GM12891 (cell line): ENCODE results near the gene MIX23.

ENCODE experiments used
- DNase-seq: peaks from one replicate; pipeline ENCODE4 v3.0.0; 2011; ENCODE audit warnings: low spot score; ENCODE audit not compliant: insufficient read length
- FAIRE-seq: peaks from 2 replicates; lab custom pipeline; 2011; peaks lifted over from hg19 to GRCh38; lab: Jason Lieb, UNC
- PAX5 ChIP-seq: IDR thresholded peaks from 2 replicates; pipeline ENCODE4 v1.6.1; 2011; ENCODE audit warnings: low read length, moderate library complexity, mild to moderate bottlenecking; ENCODE audit not compliant: insufficient read depth, severe bottlenecking
- POLR2A ChIP-seq: IDR thresholded peaks from 2 replicates; pipeline ENCODE4 v1.6.1; 2011; ENCODE audit warnings: low read depth, low read length, control low read depth
- POLR2AphosphoS5 ChIP-seq: IDR thresholded peaks from 2 replicates; pipeline ENCODE4 v1.6.1; 2011; ENCODE audit warnings: low read depth, low read length, control low read depth
- POU2F2 ChIP-seq: IDR thresholded peaks from 2 replicates; pipeline ENCODE4 v1.6.1; 2011; ENCODE audit warnings: low read depth, mild to moderate bottlenecking, control low read depth, low read length, moderate library complexity
- SPI1 ChIP-seq: IDR thresholded peaks from 2 replicates; pipeline ENCODE4 v1.6.1; 2011; ENCODE audit warnings: low read depth, low read length, control low read depth
- TAF1 ChIP-seq: IDR thresholded peaks from 2 replicates; pipeline ENCODE4 v1.6.1; 2011; ENCODE audit warnings: low read depth, low read length, control low read depth

The MIX23 gene

GRCh38 chr3:122325769-122326168, 57.3 kb downstream of the MIX23 start:
- FAIRE-seq: peak; percentile 16
- TF ChIP-seq PAX5 (no peak), POLR2AphosphoS5 (no peak), SPI1 (peak; percentile 84), POU2F2 (no peak), POLR2A (no peak), TAF1 (no peak)
- no peak for DNase-seq

- FAIRE-seq: no peak
- DNase-seq: no peak
- TF ChIP-seq SPI1 (no peak), POU2F2 (no peak), PAX5 (no peak), TAF1 (no peak), POLR2AphosphoS5 (no peak), POLR2A (no peak)
Observed at GRCh38 chr3:122324871-122325323, 58.1 kb downstream of the MIX23 start, which contains the start of gene CSTA. Gene CSTA (plus strand): TSS chr3:122325248. CDS start chr3:122325293, 45 bp downstream.

GRCh38 chr3:122322095-122323075, 60.6 kb downstream of the MIX23 start:
- FAIRE-seq (peak; percentile 68), DNase-seq (no peak)
- TF ChIP-seq SPI1: no peak
- TF ChIP-seq POU2F2: no peak
- no peak for TF ChIP-seq TAF1
- TF ChIP-seq POLR2A: no peak
- TF ChIP-seq POLR2AphosphoS5: no peak
- TF ChIP-seq PAX5: no peak

DNA sequence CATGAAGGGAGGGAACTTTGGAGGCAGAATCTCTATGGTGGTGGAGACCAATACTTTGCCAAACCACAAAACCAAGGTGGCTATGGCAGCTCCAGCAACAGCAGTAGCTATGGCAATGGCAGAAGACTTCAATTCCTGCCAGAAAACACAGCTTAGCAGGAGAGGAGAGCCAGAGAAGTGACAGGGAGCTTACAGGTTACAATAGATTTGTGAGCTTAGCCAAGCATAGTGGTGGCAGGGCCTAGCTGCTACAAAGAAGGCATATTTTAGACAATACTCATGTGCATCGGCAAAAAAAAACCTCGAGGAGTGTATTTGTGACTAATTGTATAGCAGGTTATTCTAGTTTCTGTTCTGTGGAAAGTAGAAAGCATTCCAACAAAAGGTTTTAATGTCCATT, 64.4 kb downstream of the MIX23 start:
- DNase-seq (no peak), FAIRE-seq (no peak)
- TF ChIP-seq TAF1: no peak
- TF ChIP-seq POLR2A: no peak
- TF ChIP-seq PAX5: no peak
- no peak for TF ChIP-seq POU2F2
- TF ChIP-seq SPI1: no peak
- no peak for TF ChIP-seq POLR2AphosphoS5

- no peak for TF ChIP-seq POLR2AphosphoS5
- no peak for TF ChIP-seq POLR2A
- no peak for TF ChIP-seq POU2F2
- TF ChIP-seq SPI1: no peak
- no peak for TF ChIP-seq TAF1
- no peak for TF ChIP-seq PAX5
- FAIRE-seq: no peak
- DNase-seq: no peak
Observed at GRCh38 chr3:122316368-122316767, 66.7 kb downstream of the MIX23 start.

DNA sequence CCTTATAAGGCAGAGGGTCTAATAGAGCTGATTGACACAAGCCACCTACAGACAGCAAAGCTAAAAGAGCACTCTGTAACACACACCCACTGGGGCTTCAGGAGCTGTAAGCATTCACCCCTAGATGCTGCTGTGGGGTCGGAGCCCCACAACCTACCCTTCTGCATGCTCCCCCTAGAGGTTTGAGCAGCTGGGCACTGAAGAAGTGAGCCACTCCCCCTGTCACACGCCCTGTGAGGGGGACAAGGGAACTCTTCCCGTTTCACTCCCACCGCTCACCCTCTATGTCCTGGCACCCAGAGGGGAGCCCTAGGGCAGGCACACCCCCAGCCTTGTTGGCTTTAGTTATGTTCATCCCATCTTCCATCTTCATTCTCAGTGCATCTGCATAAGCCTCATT, 67.4 kb downstream of the MIX23 start:
- no peak for FAIRE-seq
- TF ChIP-seq POU2F2 (no peak), PAX5 (no peak), SPI1 (no peak), POLR2A (no peak), POLR2AphosphoS5 (no peak), TAF1 (no peak)
- no peak for DNase-seq

DNA sequence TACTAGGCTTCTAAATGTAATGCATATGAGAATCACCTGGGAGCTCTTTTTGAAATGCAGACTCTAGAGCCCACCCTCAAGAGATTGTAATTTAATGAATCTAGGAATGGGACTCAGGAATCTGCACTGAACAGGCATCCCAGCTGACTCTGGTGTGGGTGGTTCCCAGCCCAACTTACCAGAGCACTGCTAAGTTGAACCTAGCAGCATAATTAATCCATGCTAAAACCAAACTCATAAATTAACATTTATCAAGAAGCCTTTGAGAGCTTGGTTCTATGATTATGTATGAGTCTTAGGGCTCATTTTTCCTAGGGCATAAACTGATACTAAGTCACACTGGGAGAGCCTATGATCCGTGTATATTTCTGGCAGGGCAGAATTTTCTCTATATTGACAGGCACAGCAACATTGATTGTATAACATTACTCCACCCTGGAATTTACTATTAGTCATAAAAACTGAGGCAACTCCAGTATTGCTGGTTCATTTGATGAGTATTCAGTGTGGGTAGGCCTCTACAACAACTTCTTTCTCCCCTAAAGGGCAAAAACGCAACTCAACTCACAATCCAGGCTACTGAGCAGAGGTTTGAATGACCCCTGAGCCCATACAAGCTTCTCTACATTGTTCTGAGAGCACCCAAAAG, 68.7 kb downstream of the MIX23 start:
- FAIRE-seq (no peak), DNase-seq (no peak)
- TF ChIP-seq POLR2AphosphoS5: no peak
- no peak for TF ChIP-seq PAX5
- no peak for TF ChIP-seq POLR2A
- TF ChIP-seq TAF1: no peak
- TF ChIP-seq POU2F2: no peak
- TF ChIP-seq SPI1: no peak

GRCh38 chr3:122313281-122313680, 69.8 kb downstream of the MIX23 start:
- TF ChIP-seq PAX5: no peak
- TF ChIP-seq SPI1: no peak
- TF ChIP-seq POLR2A: no peak
- no peak for TF ChIP-seq TAF1
- TF ChIP-seq POU2F2: no peak
- no peak for TF ChIP-seq POLR2AphosphoS5
- no peak for FAIRE-seq

DNA sequence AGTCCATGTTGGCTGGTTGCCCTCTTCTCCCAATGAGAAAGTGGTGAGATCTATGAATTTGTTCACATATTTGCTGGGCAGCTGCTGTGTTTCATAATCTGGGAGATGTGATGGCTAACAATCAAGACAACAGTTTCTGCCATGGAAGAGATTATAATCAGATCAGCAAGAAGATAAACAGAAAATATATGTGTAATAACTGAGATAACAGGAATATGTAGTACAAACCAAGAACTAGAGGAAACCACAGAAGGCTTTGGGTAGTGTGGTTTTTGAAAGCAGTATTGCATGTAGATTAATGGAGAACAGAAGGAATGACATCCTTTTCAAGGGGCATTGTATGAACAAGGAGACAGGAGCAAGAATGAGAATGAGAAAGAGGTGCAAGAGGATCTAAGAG, 70.2 kb downstream of the MIX23 start:
- TF ChIP-seq POLR2AphosphoS5: no peak
- no peak for TF ChIP-seq POU2F2
- TF ChIP-seq SPI1: no peak
- DNase-seq (no peak), FAIRE-seq (no peak)

More at GRCh38 chr3:122313281-122313680, 69.8 kb downstream of the MIX23 start:
- DNase-seq: no peak

- FAIRE-seq (no peak), DNase-seq (no peak)
- no peak for TF ChIP-seq POLR2AphosphoS5
- no peak for TF ChIP-seq POLR2A
- no peak for TF ChIP-seq PAX5
- no peak for TF ChIP-seq SPI1
- TF ChIP-seq TAF1: no peak
- TF ChIP-seq POU2F2: no peak
Observed at GRCh38 chr3:122310361-122310760, 72.7 kb downstream of the MIX23 start.
